Stomach (tissue), 4 donors: ENCODE data around the gene CCDC122.

ENCODE experiments used
- POLR2A ChIP-seq, 4 donors: fragments of 450-650 bp; IDR thresholded peaks; one replicate each; pipeline ENCODE4 v1.6.1; 2016; ENCODE audit warnings: antibody characterized with exemption in 4 of 4, control low read depth in 2 of 4, mild to moderate bottlenecking in 1 of 4, moderate library complexity in 1 of 4
- POLR2AphosphoS5 ChIP-seq, 3 donors: sonication (generic); formaldehyde crosslinking; IDR thresholded peaks; one replicate each; pipeline ENCODE4 v1.6.1; 2016; ENCODE audit warnings: antibody characterized with exemption in 3 of 3
- TF ChIP-seq, protein P1 (sequence below), 7 experiments: fragments of 450-650 bp in 4 of 7; fragments of 200-600 bp in 3 of 7; sonication (generic) in 3 of 7; IDR thresholded peaks; one replicate each; pipeline ENCODE4 v1.5.1; 2016 to 2019; ENCODE audit warnings: antibody characterized with exemption in 7 of 7, control low read depth in 2 of 7, mild to moderate bottlenecking in 1 of 7

GRCh38 chr13:43792076-43792881, 87.3 kb downstream of the CCDC122 start:
- TF ChIP-seq, protein P1, sequence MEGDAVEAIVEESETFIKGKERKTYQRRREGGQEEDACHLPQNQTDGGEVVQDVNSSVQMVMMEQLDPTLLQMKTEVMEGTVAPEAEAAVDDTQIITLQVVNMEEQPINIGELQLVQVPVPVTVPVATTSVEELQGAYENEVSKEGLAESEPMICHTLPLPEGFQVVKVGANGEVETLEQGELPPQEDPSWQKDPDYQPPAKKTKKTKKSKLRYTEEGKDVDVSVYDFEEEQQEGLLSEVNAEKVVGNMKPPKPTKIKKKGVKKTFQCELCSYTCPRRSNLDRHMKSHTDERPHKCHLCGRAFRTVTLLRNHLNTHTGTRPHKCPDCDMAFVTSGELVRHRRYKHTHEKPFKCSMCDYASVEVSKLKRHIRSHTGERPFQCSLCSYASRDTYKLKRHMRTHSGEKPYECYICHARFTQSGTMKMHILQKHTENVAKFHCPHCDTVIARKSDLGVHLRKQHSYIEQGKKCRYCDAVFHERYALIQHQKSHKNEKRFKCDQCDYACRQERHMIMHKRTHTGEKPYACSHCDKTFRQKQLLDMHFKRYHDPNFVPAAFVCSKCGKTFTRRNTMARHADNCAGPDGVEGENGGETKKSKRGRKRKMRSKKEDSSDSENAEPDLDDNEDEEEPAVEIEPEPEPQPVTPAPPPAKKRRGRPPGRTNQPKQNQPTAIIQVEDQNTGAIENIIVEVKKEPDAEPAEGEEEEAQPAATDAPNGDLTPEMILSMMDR (IDR thresholded peaks at IDR 0.05), result no peak
- no peak for TF ChIP-seq POLR2A (IDR thresholded peaks at IDR 0.05)
- no peak for TF ChIP-seq POLR2AphosphoS5 (IDR thresholded peaks at IDR 0.05)
